Measurements from ENCODE around the gene DIPK1B. TPM values are rescaled to one million over a fixed set of nuclear protein-coding genes. Genes with fewer than 3 reads are reported as not detected.

Gene DIPK1B
- total RNA-seq, 1 experiment from 2014 or later = 4.0 TPM

DNA sequence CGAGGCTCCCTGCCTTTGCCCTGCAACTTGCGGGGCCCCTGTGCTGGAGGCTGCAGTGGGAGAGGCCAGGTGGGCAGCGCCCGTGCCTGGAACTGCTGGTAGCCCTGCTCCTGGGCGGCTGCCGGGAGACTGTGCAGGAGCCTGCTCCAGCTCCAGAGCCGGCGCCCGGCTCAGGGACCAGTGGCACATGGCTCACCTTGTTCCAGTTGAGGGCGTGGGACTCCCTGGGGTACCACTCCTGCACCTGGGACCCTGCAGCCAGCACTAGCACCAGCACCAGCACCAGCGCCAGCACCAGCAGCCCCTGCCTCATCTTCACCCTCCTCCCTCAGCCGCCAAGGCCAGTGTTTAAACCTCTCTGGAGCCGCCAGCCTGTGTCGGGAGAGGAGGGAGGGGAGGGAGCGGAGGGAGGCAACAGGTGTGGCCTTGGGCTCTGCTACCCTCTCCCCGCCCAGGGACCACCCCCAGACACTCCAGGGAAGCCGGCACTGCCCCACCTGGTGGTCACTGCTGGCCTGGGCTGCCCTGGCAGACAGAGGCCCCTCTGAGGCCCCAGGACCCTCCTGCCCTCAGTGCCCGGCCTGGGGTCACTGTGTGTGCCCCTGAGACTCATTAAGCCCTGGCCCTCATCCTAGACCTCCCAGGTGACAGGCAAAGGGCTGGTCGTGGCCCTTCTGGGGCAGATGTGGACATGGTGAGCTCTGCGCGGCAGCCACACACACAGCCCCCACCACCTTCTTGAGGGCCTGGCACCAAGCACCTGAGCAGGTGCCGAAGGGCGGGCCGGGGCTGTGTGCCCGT lies 30.4 kb downstream of the DIPK1B start, which contains the start of gene LCN10:
Gene LCN10 (minus strand): TSS at position 350 of the 801 bp plus-strand sequence. CDS start 37 bp downstream, at position 313.
- intact Hi-C loops (cut with micrococcal nuclease; ENCODE audit: unreplicated experiment) = no loop called here
- Mint-ChIP-seq H3K4me3 (ENCODE audit: low read depth, unreplicated experiment) (peak within 1 kb of the TSS; percentile 37), H3K4me1 (ENCODE audit: low read depth, unreplicated experiment) (no peaks in the 10 kb centered on the region), H3K27me3 (ENCODE audit: unreplicated experiment) (peaks cover 69% of the 10 kb centered on the region), H3K36me3 (ENCODE audit: insufficient read depth, unreplicated experiment) (no peaks in the 10 kb centered on the region), H3K27ac (ENCODE audit: unreplicated experiment) (no peak within 1 kb of the TSS), H3K9me3 (ENCODE audit: low read depth, unreplicated experiment) (no peaks in the 10 kb centered on the region)
- DNase-seq = peak; percentile 43
- CTCF ChIA-PET = no interaction called here
- TF ChIP-seq, protein P1, sequence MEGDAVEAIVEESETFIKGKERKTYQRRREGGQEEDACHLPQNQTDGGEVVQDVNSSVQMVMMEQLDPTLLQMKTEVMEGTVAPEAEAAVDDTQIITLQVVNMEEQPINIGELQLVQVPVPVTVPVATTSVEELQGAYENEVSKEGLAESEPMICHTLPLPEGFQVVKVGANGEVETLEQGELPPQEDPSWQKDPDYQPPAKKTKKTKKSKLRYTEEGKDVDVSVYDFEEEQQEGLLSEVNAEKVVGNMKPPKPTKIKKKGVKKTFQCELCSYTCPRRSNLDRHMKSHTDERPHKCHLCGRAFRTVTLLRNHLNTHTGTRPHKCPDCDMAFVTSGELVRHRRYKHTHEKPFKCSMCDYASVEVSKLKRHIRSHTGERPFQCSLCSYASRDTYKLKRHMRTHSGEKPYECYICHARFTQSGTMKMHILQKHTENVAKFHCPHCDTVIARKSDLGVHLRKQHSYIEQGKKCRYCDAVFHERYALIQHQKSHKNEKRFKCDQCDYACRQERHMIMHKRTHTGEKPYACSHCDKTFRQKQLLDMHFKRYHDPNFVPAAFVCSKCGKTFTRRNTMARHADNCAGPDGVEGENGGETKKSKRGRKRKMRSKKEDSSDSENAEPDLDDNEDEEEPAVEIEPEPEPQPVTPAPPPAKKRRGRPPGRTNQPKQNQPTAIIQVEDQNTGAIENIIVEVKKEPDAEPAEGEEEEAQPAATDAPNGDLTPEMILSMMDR (IDR thresholded peaks at IDR 0.05; ENCODE audit: unreplicated experiment) = peak; percentile 27
- no TSS peak for BruUV-seq (replicated peaks)

DNA sequence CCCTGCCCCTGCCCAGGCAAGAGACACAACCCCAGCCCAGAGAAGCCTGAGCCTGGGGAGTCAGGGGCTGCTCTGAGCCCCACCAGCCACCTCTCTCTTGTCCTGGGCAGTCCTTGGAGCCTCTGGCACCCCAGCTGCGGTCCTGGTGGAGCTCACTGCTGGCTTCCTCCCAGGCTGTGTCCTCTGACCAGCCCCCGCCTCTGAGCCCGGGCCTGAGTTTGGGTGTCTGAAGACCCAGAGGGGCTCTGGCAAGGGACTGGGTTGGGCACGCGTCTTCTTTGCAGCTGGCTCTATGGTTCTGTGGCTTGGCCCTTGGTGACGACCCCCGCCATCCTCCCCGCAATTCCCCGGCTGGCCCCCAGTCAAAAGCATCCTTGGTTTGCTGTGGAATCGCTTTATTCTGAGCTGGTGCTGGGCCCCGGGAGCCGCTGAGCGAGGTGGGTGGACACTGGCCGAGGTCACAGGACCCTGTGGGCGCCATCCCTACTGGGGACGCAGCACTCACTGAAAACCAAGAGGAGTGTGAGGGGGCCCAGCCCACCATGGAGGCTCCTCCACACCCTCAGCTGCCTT lies 31.4 kb downstream of the DIPK1B start:
- intact Hi-C loops (cut with micrococcal nuclease; ENCODE audit: unreplicated experiment) = no loop called here
- Mint-ChIP-seq H3K27me3 (ENCODE audit: unreplicated experiment) (peaks cover 71% of the 10 kb centered on the region), H3K36me3 (ENCODE audit: insufficient read depth, unreplicated experiment) (no peaks in the 10 kb centered on the region), H3K27ac (ENCODE audit: unreplicated experiment) (no peak overlapping the region), H3K4me1 (ENCODE audit: low read depth, unreplicated experiment) (no peaks in the 10 kb centered on the region), H3K9me3 (ENCODE audit: low read depth, unreplicated experiment) (no peaks in the 10 kb centered on the region), H3K4me3 (ENCODE audit: low read depth, unreplicated experiment) (no peak overlapping the region)
- DNase-seq = no peak
- CTCF ChIA-PET = no interaction called here
- BruUV-seq (replicated peaks) = no TSS peak
- TF ChIP-seq, protein P1 (IDR thresholded peaks at IDR 0.05; ENCODE audit: unreplicated experiment) = no peak

DNA sequence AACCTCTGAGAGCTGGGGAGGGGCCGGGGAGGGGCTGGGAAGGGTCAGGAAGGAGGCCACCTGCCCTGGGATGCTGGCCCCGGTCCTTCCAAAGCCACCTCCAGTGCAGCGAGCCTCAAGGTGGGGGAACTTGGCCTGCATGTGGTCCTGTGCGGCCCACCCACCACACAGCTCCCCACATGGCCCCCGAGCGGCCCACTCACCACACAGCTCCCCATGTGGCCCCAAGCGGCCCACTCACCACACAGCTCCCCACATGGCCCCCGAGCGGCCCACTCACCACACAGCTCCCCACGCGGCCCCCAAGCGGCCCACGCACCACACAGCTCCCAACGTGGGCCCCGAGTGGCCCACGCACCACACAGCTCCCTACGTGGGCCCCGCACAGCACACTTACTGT lies 32.4 kb downstream of the DIPK1B start:
- Mint-ChIP-seq H3K9me3 (ENCODE audit: low read depth, unreplicated experiment) (no peaks in the 10 kb centered on the region), H3K4me3 (ENCODE audit: low read depth, unreplicated experiment) (no peak overlapping the region), H3K27ac (ENCODE audit: unreplicated experiment) (no peak overlapping the region), H3K27me3 (ENCODE audit: unreplicated experiment) (peaks cover 71% of the 10 kb centered on the region), H3K4me1 (ENCODE audit: low read depth, unreplicated experiment) (no peaks in the 10 kb centered on the region), H3K36me3 (ENCODE audit: insufficient read depth, unreplicated experiment) (no peaks in the 10 kb centered on the region)
- TF ChIP-seq, protein P1 (IDR thresholded peaks at IDR 0.05; ENCODE audit: unreplicated experiment) = no peak
- BruUV-seq (replicated peaks) = no TSS peak
- CTCF ChIA-PET = no interaction called here
- no peak for DNase-seq
- intact Hi-C loops (cut with micrococcal nuclease; ENCODE audit: unreplicated experiment) = no loop called here

DNA sequence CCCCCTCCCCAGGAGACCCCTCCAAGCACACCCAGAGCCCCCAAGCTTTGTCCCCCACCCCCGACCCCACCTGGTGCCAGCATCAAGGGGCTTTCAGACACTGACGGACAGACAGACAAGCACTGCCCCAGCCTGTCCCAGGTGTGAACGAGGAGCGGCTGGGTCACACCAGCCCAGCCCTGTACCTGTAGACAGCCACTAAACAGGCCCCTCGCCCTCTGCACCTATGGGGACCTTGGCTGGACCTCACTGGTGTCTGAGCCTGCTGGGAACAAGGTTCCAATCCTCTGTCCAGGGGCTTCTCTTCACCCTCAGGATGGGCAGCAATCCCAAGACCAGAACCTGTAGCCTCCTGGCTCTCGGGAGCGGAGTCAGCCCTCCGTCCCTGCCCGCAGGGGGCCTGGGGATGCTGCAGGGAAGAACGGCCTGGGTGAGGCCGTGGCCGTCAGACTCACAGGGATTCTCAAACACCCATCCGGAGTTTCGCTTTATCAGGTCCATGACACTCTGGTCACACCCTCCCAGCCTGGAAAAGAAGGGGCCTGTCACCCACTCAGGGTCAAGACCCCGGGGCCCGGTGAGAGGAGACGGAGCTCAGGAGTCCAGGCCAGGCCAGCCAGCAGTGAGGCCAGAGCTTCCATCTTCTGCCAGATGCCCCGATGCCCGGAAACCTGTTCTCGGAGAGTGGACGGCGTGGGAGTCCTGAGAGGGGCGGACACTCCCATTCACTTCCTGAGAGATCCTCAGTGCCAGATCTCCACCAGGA lies 33.2 kb downstream of the DIPK1B start:
- Mint-ChIP-seq H3K4me3 (ENCODE audit: low read depth, unreplicated experiment) (no peak overlapping the region), H3K36me3 (ENCODE audit: insufficient read depth, unreplicated experiment) (no peaks in the 10 kb centered on the region), H3K27me3 (ENCODE audit: unreplicated experiment) (peaks cover 71% of the 10 kb centered on the region), H3K4me1 (ENCODE audit: low read depth, unreplicated experiment) (no peaks in the 10 kb centered on the region), H3K27ac (ENCODE audit: unreplicated experiment) (no peak overlapping the region), H3K9me3 (ENCODE audit: low read depth, unreplicated experiment) (no peaks in the 10 kb centered on the region)
- CTCF ChIA-PET = interaction anchor here (0.7 kb wide), 1 partner anchor 18 kb away, joined by 4 read pairs; no protein-coding TSS in a partner anchor
- TF ChIP-seq, protein P1 (IDR thresholded peaks at IDR 0.05; ENCODE audit: unreplicated experiment) = no peak
- no peak for DNase-seq
- no TSS peak for BruUV-seq (replicated peaks)
- intact Hi-C loops (cut with micrococcal nuclease; ENCODE audit: unreplicated experiment) = no loop called here
